M059J (cell line): ENCODE results near the gene ERLIN1. TPM values are rescaled to one million over a fixed set of nuclear protein-coding genes. Genes with fewer than 3 reads are reported as not detected.

Experiments
- DNase-seq: peaks from one replicate; pipeline ENCODE4 v3.0.0-alpha.2; 2012; ENCODE audit warnings: low read depth
- total RNA-seq: library from RNA; depleted of rRNA; stranded (reverse); fragments of >200 nt; shearing (Covaris generic); gene quantifications from 2 replicates; pipeline ENCODE4 v1.2.3, GENCODE V29; 2014

ERLIN1 gene
- total RNA-seq, 1 experiment from 2014 or later: 64.3 TPM

DNA sequence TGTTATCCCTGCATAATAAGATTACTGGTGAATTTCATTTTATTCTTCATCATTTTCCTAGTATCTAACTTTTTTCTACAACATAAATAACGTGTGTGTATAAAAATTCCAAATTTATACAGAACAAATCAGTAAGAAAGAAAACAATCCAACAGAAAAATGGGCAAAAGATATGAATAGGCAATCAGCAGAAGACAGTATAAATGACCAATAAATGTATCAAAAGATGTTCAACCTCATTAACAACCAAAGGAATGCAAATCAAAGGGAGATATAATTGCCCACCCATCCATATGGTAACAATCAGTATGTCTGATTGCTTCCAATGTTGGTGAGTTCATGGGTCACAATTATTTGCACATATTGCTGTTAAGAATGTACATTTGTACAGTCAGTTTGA, 13.5 kb downstream of the ERLIN1 start:
- DNase-seq: no peak

DNA sequence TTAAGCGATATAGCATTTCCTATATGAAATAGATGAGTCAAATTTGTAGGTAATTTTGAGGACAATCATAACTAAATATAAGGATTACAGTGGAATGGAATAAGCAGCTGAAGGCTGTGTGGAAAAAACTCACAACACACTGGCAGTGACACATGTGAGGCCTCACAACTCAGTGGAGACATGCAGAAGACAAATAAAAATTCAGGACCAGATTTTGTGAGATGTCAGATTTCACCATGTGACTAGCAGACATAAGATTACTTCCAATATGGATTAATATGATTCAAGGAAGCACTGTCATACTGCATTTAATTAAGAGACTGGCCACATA, 17.6 kb downstream of the ERLIN1 start:
- no peak for DNase-seq

GRCh38 chr10:100167553-100168312, 18.1 kb downstream of the ERLIN1 start:
- peak; percentile 14 for DNase-seq

DNA sequence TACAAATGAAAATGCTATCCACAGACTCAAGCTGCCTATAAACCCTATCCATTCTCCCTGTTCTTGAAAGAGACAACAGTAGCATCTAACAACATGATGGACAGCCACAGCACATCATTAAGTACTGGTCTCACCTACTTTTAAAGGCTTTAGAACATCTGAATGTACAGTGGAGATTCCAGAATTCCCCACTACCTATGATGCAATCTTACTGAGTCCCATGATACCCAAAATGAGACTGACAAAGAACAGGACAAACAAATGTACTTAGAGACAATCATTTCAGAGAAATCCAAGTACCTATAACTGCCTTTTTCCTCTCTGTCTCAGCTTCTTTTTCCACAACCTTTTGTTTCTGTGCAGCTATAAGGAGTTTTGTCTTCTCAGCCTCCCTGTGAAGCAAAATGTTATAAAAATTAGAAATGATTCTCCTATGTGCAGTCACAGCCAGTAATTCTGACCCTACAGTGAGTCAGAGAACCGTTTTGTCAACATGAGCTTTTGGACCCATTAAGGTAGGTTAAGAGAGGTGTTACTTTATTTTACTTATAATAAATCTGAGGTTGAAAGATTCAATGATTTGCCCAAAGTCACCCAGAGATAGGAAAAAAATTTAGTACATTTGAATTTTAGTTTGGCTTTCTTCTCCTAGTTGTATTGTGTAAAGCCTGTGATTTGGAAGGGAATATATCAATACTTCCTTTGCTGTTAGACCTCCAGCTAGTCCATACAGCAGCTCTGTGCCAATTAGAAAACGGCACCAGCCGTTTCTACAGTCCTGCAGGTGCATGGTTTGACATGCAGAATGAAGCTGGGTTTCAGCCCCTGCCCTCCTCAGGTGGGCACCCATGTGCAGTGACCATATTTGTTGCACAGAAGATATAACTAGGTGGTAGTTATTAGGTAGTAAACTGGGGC, 21.9 kb downstream of the ERLIN1 start:
- DNase-seq: no peak

DNA sequence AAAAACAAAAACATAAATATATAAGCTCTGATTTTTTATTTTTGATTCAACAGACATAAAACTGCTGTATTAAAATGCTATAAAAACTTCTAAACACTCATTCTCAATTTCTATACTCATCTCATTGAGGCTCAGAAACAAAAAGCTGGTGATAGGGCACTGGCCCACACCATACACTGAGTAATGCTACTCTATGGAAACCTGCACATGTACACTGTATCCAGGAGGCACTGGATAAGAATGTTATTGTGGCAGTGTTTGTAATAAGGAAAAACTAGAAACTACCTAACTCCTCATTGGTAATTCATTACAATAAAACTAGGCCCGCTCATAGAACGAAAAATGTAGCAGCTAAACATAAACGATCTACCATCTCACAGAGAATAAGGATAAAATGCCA, 23.1 kb downstream of the ERLIN1 start:
- no peak for DNase-seq

DNA sequence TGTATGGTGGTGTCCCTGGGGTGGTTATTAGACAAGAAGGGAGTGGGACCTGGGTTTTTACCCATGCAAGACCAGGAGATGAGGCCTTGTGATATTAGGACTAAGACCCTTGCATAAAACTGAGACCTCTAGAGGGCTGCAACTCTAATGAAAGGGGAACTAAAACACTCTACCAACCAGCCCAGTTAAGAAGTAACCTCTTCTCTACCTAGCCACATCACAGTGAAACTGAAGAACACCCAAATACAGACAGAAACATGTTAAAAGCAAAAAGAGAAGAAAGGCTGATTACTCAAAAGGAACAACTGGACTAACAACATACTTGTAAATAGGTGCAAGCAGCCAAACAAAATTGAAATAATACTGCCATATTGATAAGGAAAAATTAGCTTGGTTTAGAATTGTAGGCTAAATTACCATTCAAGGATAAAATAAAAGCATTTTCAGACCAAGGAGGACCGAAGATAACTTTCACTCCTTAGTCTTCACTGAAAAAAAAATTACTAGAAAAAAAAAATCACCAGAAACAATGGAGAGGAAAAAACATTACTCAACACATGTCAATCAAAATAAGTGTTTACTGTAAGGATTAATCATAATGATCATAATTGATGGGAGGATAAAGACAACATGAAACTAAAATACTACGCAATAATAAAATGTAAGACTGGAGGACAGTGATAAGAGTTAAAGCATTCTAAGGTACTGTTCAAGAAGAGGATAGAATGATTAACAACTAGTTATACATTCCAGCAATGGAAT, 27.6 kb downstream of the ERLIN1 start:
- DNase-seq: no peak

DNA sequence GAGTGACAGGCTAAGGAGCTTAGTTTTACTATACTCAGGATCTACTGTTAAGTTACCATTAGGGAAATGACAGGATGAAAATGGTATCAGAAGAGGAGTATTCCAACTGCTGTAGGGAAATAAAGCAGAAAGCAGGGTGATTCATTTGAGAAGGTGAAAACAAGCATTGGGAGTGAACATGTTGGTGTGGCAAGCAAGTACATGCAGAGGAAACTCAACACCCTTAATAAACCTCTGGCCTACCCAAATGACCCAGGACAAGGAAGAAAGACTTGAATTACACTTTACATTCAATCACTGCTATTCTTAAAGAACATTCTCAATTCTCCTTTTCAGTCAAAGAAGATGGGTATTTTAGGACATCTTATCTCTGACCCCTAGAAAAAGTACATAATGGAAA, 28.7 kb downstream of the ERLIN1 start:
- DNase-seq: no peak

- DNase-seq: no peak
Observed at GRCh38 chr10:100155936-100156335, 29.9 kb downstream of the ERLIN1 start.

GRCh38 chr10:100154666-100155065, 31.2 kb downstream of the ERLIN1 start:
- peak; percentile 17 for DNase-seq

- DNase-seq: peak; percentile 39
Observed at GRCh38 chr10:100153239-100153825, 32.5 kb downstream of the ERLIN1 start.

DNA sequence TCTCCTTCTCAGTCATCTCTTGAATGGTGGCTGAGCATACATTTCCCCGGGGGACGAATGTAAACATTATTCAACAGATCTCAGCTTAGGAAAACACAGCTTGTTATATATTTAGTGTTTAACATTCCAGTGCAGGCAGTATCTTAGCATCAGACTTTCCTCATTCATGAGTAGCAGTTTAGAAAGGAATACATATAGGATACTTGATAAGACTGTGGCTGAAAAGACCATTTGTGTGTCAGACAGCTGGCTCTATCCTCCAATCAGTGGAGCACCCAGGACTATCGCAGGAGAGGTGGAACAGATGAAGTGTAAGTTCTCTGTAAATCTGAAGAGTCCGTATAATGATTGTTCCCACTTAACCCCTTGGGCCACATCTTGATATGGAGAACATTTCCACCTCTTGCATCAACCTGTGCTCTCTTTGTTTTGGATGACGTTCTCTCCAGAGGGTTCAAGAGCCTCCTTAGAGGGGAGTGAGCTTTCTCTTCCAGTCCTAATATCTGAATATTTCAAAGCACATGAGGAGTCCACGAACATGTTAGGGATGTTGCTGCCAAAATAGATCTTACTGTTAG, 34.0 kb downstream of the ERLIN1 start:
- no peak for DNase-seq

GRCh38 chr10:100148353-100149211, 37.2 kb downstream of the ERLIN1 start:
- peak; percentile 87 for DNase-seq

DNA sequence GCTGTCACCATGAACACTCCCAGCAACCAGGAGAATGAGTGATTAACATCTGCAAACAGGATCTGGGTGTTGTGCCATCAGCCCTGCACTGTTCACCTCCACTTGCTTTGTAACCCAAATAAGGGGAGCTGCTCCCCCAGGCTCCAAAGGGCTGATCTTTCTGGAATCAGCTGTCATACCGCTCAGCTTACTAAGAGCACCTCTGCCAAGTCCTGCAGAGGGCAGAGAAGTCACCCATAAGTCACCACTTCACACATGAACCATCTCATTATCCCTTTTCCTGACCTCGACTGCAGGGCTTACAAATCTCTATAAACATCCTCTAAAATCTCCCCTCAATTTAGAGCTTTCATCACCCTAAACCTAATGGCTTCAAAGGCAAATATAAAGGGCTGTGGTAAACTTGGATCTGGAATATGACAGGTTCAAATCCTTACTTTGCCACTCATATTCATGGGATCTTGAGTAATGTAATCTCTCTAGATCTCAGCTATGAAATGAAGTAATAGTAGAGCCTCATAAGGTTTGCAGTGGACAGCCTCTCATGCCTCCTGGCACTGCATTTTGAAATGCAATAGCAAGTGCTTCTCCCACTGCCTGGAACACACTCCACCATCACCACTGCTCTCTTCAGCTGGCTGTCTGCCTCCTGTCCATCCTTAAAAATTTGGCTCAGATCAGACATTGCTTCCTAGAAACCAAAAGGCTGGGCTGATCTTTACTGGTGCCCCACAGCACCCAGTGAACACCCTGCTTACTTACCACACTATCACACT, 38.8 kb downstream of the ERLIN1 start:
- peak; percentile 60 for DNase-seq

DNA sequence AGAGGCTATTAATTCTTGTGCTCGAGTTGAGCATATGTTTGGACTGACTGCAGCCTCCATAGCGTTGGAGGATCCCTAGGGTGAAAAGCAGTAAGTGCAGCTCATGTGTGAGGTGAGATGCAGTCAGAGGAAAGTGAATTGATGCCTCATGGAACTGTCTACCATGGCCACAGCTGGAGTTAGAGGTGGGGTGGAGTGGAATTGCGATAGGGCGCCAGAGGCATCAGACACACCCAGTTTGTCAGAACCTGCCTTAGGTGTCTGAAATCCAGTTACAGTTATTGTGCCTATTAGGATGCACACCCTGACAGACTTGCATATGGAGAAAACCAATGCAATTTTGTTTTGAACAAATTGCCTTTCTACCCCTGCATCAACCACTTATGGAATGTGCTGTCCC, 39.4 kb downstream of the ERLIN1 start:
- no peak for DNase-seq

GRCh38 chr10:100143756-100144155, 42.1 kb downstream of the ERLIN1 start:
- DNase-seq: no peak

DNA sequence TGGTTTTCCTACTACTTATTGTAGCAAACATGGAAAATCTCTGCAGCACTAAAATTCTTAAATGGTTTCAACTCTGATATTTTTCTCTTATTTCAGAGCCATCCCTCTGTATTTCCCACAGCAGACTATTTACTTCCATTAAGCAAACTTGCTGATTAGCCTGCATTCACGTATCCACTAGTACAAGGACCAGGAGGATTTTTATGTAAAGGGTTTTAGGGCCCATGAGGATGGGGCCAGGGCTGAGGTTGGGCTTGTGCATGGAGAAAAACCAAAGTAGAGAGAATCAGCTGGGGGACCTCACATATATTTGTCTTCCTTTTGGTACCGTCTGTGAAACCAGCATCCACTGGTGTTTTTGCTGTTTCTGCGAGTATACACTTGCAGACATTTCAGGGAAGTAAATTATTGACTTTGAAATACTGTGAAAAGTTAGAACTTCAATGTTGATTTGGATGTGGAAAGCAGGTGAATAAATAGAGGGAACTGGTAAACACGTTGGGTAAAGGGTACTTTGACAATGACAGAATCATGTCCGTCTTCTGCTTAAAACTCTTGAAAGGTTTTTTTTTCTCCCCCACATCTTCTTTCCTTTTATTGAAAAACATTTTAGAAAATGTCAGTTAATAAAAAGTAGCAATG, 44.3 kb downstream of the ERLIN1 start:
- DNase-seq: no peak

- no peak for DNase-seq
Observed at GRCh38 chr10:100140070-100140469, 45.8 kb downstream of the ERLIN1 start.

DNA sequence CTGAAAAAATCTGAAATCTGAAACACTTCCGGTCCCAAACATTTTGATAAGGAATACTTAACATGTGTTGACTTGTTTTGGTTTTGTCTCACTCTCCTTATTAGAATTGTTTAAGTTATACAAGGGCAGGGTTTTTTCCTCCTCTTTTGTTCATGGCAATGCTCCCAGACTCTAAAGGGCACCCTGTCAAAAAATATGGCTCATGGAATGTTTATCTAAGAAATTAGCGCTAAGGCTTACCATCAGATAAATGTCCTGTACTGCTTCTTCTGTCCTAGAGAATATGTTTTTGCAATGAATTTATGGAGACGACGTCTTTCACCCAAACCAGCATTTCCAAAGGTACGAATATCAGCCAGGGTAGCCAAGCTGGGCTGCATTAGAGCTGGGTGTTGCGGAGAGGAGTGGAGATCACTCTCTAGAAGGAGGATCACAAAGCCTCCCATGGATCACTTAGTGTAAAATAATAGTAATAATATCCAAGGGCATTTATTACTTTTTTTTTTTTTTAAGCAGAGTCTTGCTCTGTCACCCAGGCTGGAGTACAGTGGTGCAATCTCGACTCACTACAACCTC, 46.8 kb downstream of the ERLIN1 start:
- DNase-seq: peak; percentile 32

GRCh38 chr10:100135486-100135885, 50.3 kb downstream of the ERLIN1 start:
- no peak for DNase-seq
